ENCODE results near the gene EVA1A.

The EVA1A gene

GRCh38 chr2:75560768-75561565 lies at the start of gene EVA1A:
Gene EVA1A (minus strand): TSS chr2:75560939. CDS start chr2:75518140, 42,799 bp downstream.
- no peak for DNase-seq

- no peak for DNase-seq
These were observed 49.3 kb upstream of the EVA1A start for GRCh38 chr2:75609937-75610508.

GRCh38 chr2:75609334-75609689 lies 48.6 kb upstream of the EVA1A start:
- no peak for DNase-seq

- peak; percentile 9 for DNase-seq
These were observed 48.1 kb upstream of the EVA1A start for GRCh38 chr2:75608684-75609333.

GRCh38 chr2:75607988-75608683 lies 47.4 kb upstream of the EVA1A start:
- no peak for DNase-seq

GRCh38 chr2:75607400-75607798 lies 46.7 kb upstream of the EVA1A start:
- no peak for DNase-seq

- no peak for DNase-seq
These were observed 46.1 kb upstream of the EVA1A start for GRCh38 chr2:75606761-75607399.

GRCh38 chr2:75605770-75606529 lies 45.2 kb upstream of the EVA1A start:
- no peak for DNase-seq

GRCh38 chr2:75604484-75604883 lies 43.7 kb upstream of the EVA1A start:
- DNase-seq = no peak

- no peak for DNase-seq
These were observed 42.7 kb upstream of the EVA1A start for GRCh38 chr2:75603477-75603876.

GRCh38 chr2:75602724-75603342 lies 42.1 kb upstream of the EVA1A start:
- no peak for DNase-seq

GRCh38 chr2:75600461-75601011 lies 39.8 kb upstream of the EVA1A start:
- no peak for DNase-seq

GRCh38 chr2:75598589-75599155 lies 37.9 kb upstream of the EVA1A start:
- no peak for DNase-seq

GRCh38 chr2:75597949-75598348 lies 37.2 kb upstream of the EVA1A start:
- no peak for DNase-seq

GRCh38 chr2:75596784-75597183 lies 36.0 kb upstream of the EVA1A start:
- no peak for DNase-seq

GRCh38 chr2:75595541-75596395 lies 35.0 kb upstream of the EVA1A start:
- DNase-seq = no peak

GRCh38 chr2:75594596-75594995 lies 33.9 kb upstream of the EVA1A start:
- no peak for DNase-seq

GRCh38 chr2:75592888-75593287 lies 32.1 kb upstream of the EVA1A start:
- DNase-seq = no peak

GRCh38 chr2:75592030-75592429 lies 31.3 kb upstream of the EVA1A start:
- DNase-seq = no peak

All from NK-92 treated with Interleukin-12 subunit alpha and Interleukin-12 subunit beta, amount 100 ng/mL, for 24 hours (cell line).